ENCODE data around the gene TMEM117. TPM values are rescaled to one million over a fixed set of nuclear protein-coding genes. Genes with fewer than 3 reads are reported as not detected.
"Not testable (repeated sequence)": the region's sequence is repeated elsewhere in the genome, so short reads cannot be mapped to it uniquely, and the experiment has no call there.

Gene TMEM117
- total RNA-seq, 1 donor from 2014 or later: 11.6 TPM

- H3K4me1 Mint-ChIP-seq (ENCODE audit: low read depth): no peaks in the 10 kb centered on the region
- TF ChIP-seq CTCF (IDR thresholded peaks at IDR 0.05; ENCODE audit: unreplicated experiment): no peak
- no peak for DNase-seq (ENCODE audit: low spot score, unreplicated experiment)
- H3K27ac Mint-ChIP-seq: no peak overlapping the region
- no peak overlapping the region for H3K4me3 Mint-ChIP-seq (ENCODE audit: low read depth)
- no peaks in the 10 kb centered on the region for H3K27me3 Mint-ChIP-seq
- H3K36me3 Mint-ChIP-seq (ENCODE audit: insufficient read depth): no peaks in the 10 kb centered on the region
- no peaks in the 10 kb centered on the region for H3K9me3 Mint-ChIP-seq (ENCODE audit: low read depth)
Observed at GRCh38 chr12:44193281-44193680, 357.4 kb downstream of the TMEM117 start.

GRCh38 chr12:44195719-44196118 is 359.8 kb downstream of the TMEM117 start:
- H3K4me3 Mint-ChIP-seq (ENCODE audit: low read depth): not testable (repeated sequence)

GRCh38 chr12:44206045-44206444 is 370.2 kb downstream of the TMEM117 start:
- Mint-ChIP-seq H3K27me3 (no peaks in the 10 kb centered on the region), H3K27ac (no peak overlapping the region), H3K4me3 (ENCODE audit: low read depth) (no peak overlapping the region), H3K36me3 (ENCODE audit: insufficient read depth) (peaks cover 3% of the 10 kb centered on the region), H3K4me1 (ENCODE audit: low read depth) (no peaks in the 10 kb centered on the region), H3K9me3 (ENCODE audit: low read depth) (peaks cover 32% of the 10 kb centered on the region)
- DNase-seq (ENCODE audit: low spot score, unreplicated experiment): no peak
- TF ChIP-seq CTCF (IDR thresholded peaks at IDR 0.05; ENCODE audit: unreplicated experiment): no peak

More at GRCh38 chr12:44195719-44196118, 359.8 kb downstream of the TMEM117 start:
- H3K36me3 Mint-ChIP-seq (ENCODE audit: insufficient read depth); DNase-seq (ENCODE audit: low spot score, unreplicated experiment); H3K27me3 Mint-ChIP-seq; H3K9me3 Mint-ChIP-seq (ENCODE audit: low read depth); H3K27ac Mint-ChIP-seq; H3K4me1 Mint-ChIP-seq (ENCODE audit: low read depth): not testable (repeated sequence)

- Mint-ChIP-seq H3K9me3 (ENCODE audit: low read depth) (peaks cover 3% of the 10 kb centered on the region), H3K36me3 (ENCODE audit: insufficient read depth) (no peaks in the 10 kb centered on the region), H3K27ac (no peak overlapping the region), H3K4me3 (ENCODE audit: low read depth) (no peak overlapping the region), H3K4me1 (ENCODE audit: low read depth) (no peaks in the 10 kb centered on the region), H3K27me3 (no peaks in the 10 kb centered on the region)
- DNase-seq (ENCODE audit: low spot score, unreplicated experiment): no peak
- TF ChIP-seq CTCF (IDR thresholded peaks at IDR 0.05; ENCODE audit: unreplicated experiment): no peak
Observed at GRCh38 chr12:44217146-44217883, 381.4 kb downstream of the TMEM117 start.

- Mint-ChIP-seq H3K9me3 (ENCODE audit: low read depth) (no peaks in the 10 kb centered on the region), H3K27ac (no peak overlapping the region), H3K4me3 (ENCODE audit: low read depth) (no peak overlapping the region), H3K27me3 (no peaks in the 10 kb centered on the region), H3K4me1 (ENCODE audit: low read depth) (no peaks in the 10 kb centered on the region), H3K36me3 (ENCODE audit: insufficient read depth) (no peaks in the 10 kb centered on the region)
- no peak for TF ChIP-seq CTCF (IDR thresholded peaks at IDR 0.05; ENCODE audit: unreplicated experiment)
- DNase-seq (ENCODE audit: low spot score, unreplicated experiment): no peak
Observed at GRCh38 chr12:44223736-44224135, 387.9 kb downstream of the TMEM117 start.

Measured in progenitor cell of endocrine pancreas (in vitro differentiated cells).